Brain microvascular endothelial cell (primary cell): Measurements from ENCODE around the gene CLECL1.

ENCODE experiments used
- DNase-seq: peaks from one replicate; pipeline ENCODE4 v3.0.0-alpha.2; 2020
- H3K27ac ChIP-seq: fragments of 250-450 bp; sonication (Bioruptor Pico); 2 replicates; pipeline ENCODE4 v1.5.1; 2020; ENCODE audit warnings: mild to moderate bottlenecking, moderate library complexity
- H3K27me3 ChIP-seq: fragments of 250-450 bp; sonication (Bioruptor Pico); replicated peaks from 2 replicates; pipeline ENCODE4 v1.5.1; 2020; ENCODE audit warnings: mild to moderate bottlenecking
- H3K36me3 ChIP-seq: fragments of 250-450 bp; sonication (Bioruptor Pico); replicated peaks from 2 replicates; pipeline ENCODE4 v1.5.1; 2020; ENCODE audit warnings: mild to moderate bottlenecking
- H3K4me3 ChIP-seq: 2 replicates; pipeline ENCODE4 v1.5.1; 2011; ENCODE audit warnings: low read depth, mild to moderate bottlenecking, control low read depth, low read length, moderate library complexity
- in situ Hi-C: cut with HindIII; loops from 2 replicates; pipeline ENCODE4 v1.10.0; 2017; ENCODE audit warnings: low sequenced_read_pairs, low pct_ligation_motif_present
- TF ChIP-seq, protein P1 (sequence below): IDR thresholded peaks from 2 replicates; pipeline ENCODE4 v1.5.1; 2011; ENCODE audit warnings: low read depth, mild to moderate bottlenecking, moderate library complexity, low read length, control low read depth, inconsistent platforms; ENCODE audit errors: missing control alignments

CLECL1 gene

GRCh38 chr12:9757433-9758025 is 24.6 kb upstream of the CLECL1 start:
- H3K27me3 ChIP-seq, result no peaks in the 10 kb centered on the region
- in situ Hi-C loops, result no loop called here
- no peak overlapping the region for H3K27ac ChIP-seq
- TF ChIP-seq, protein P1, sequence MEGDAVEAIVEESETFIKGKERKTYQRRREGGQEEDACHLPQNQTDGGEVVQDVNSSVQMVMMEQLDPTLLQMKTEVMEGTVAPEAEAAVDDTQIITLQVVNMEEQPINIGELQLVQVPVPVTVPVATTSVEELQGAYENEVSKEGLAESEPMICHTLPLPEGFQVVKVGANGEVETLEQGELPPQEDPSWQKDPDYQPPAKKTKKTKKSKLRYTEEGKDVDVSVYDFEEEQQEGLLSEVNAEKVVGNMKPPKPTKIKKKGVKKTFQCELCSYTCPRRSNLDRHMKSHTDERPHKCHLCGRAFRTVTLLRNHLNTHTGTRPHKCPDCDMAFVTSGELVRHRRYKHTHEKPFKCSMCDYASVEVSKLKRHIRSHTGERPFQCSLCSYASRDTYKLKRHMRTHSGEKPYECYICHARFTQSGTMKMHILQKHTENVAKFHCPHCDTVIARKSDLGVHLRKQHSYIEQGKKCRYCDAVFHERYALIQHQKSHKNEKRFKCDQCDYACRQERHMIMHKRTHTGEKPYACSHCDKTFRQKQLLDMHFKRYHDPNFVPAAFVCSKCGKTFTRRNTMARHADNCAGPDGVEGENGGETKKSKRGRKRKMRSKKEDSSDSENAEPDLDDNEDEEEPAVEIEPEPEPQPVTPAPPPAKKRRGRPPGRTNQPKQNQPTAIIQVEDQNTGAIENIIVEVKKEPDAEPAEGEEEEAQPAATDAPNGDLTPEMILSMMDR, result no peak
- H3K36me3 ChIP-seq, result no peaks in the 10 kb centered on the region
- no peak overlapping the region for H3K4me3 ChIP-seq
- DNase-seq, result no peak

- H3K36me3 ChIP-seq, result no peaks in the 10 kb centered on the region
- no peak overlapping the region for H3K4me3 ChIP-seq
- no peaks in the 10 kb centered on the region for H3K27me3 ChIP-seq
- no peak for DNase-seq
- in situ Hi-C loops, result no loop called here
- TF ChIP-seq, protein P1, result no peak
- no peak overlapping the region for H3K27ac ChIP-seq
Observed at GRCh38 chr12:9756706-9757105, 23.8 kb upstream of the CLECL1 start.

- no peaks in the 10 kb centered on the region for H3K27me3 ChIP-seq
- no peak overlapping the region for H3K27ac ChIP-seq
- no peak for DNase-seq
- no peak overlapping the region for H3K4me3 ChIP-seq
- in situ Hi-C loops, result no loop called here
- no peaks in the 10 kb centered on the region for H3K36me3 ChIP-seq
- TF ChIP-seq, protein P1, result no peak
Observed at GRCh38 chr12:9756170-9756569, 23.3 kb upstream of the CLECL1 start.

GRCh38 chr12:9755567-9755966 is 22.7 kb upstream of the CLECL1 start:
- in situ Hi-C loops, result no loop called here
- Histone ChIP-seq H3K27ac (no peak overlapping the region), H3K4me3 (no peak overlapping the region), H3K36me3 (no peaks in the 10 kb centered on the region), H3K27me3 (no peaks in the 10 kb centered on the region)
- TF ChIP-seq, protein P1, result no peak
- no peak for DNase-seq

- no peak overlapping the region for H3K4me3 ChIP-seq
- no peaks in the 10 kb centered on the region for H3K36me3 ChIP-seq
Observed at GRCh38 chr12:9755035-9755434, 22.1 kb upstream of the CLECL1 start.

More at GRCh38 chr12:9755035-9755434, 22.1 kb upstream of the CLECL1 start:
- in situ Hi-C loops, result no loop called here
- TF ChIP-seq, protein P1, result no peak
- DNase-seq, result no peak
- Histone ChIP-seq H3K27ac (no peak overlapping the region), H3K27me3 (no peaks in the 10 kb centered on the region)
